IMR-90 (cell line): ENCODE results near the gene LAMA2. TPM values are rescaled to one million over a fixed set of nuclear protein-coding genes. Genes with fewer than 3 reads are reported as not detected.

Source experiments
- ATAC-seq: fragments of 200-7000 bp; cut with Tn5 transposase; 2 replicates; pipeline ENCODE4 v1.9.1; 2020; ENCODE audit warnings: low read depth, mild to moderate bottlenecking, moderate library complexity
- BruUV-seq: library from RNA; stranded (reverse); fragments of 400-500 nt; replicated peaks from 2 replicates; lab custom pipeline; 2021; lab: Mats Ljungman, UMichigan
- CTCF ChIA-PET: fragments of 300-600 bp; formaldehyde crosslinking; extraction: SDS; loops from one replicate; lab custom pipeline; 2021; ENCODE audit warnings: antibody characterized with exemption; lab: Yijun Ruan, JAX
- POLR2A ChIA-PET: fragments of 300-600 bp; sonication (Branson Sonifier 250); formaldehyde crosslinking; loops from one replicate; lab custom pipeline; 2022; ENCODE audit warnings: antibody characterized with exemption; ENCODE audit not compliant: unreplicated experiment; lab: Charles Lee
- DNase-seq: peaks from one replicate; pipeline ENCODE4 v3.0.0; 2013
- H2AFZ ChIP-seq: replicated peaks from 2 replicates; pipeline ENCODE3; 2013; ENCODE audit warnings: low read length, mild to moderate bottlenecking; ENCODE audit not compliant: poor library complexity
- H2AK5ac ChIP-seq: 2 replicates; pipeline ENCODE4 v1.6.1; 2013; ENCODE audit warnings: low read depth, low read length, inconsistent platforms
- H2AK9ac ChIP-seq: replicated peaks from 2 replicates; pipeline ENCODE3; 2013; ENCODE audit warnings: mild to moderate bottlenecking, low read depth, low read length, moderate library complexity; ENCODE audit not compliant: poor library complexity
- H2BK120ac ChIP-seq: 2 replicates; pipeline ENCODE4 v1.6.1; 2013; ENCODE audit warnings: low read depth, low read length, inconsistent platforms
- H2BK15ac ChIP-seq: 3 replicates; pipeline ENCODE4 v1.6.1; 2013; ENCODE audit warnings: low read depth, low read length, inconsistent platforms
- H2BK20ac ChIP-seq: 2 replicates; pipeline ENCODE4 v1.6.1; 2013; ENCODE audit warnings: low read depth, mild to moderate bottlenecking, inconsistent platforms, low read length, moderate library complexity
- H2BK5ac ChIP-seq: 2 replicates; pipeline ENCODE4 v1.6.1; 2013; ENCODE audit warnings: mild to moderate bottlenecking, low read depth, low read length, inconsistent platforms; ENCODE audit not compliant: poor library complexity, severe bottlenecking
- H3K14ac ChIP-seq: replicated peaks from 2 replicates; pipeline ENCODE4 v1.6.1; 2013; ENCODE audit warnings: low read depth, low read length, inconsistent platforms
- H3K18ac ChIP-seq: 2 replicates; pipeline ENCODE4 v1.6.1; 2013; ENCODE audit warnings: low read depth, low read length, control low read depth
- H3K23ac ChIP-seq: 2 replicates; pipeline ENCODE4 v1.6.1; 2013; ENCODE audit warnings: low read depth, low read length, inconsistent platforms
- H3K27ac ChIP-seq: 2 replicates; pipeline ENCODE4 v1.5.1; 2013; ENCODE audit warnings: mild to moderate bottlenecking, control low read depth, low read length; ENCODE audit not compliant: insufficient read depth
- H3K27me3 ChIP-seq: 2 replicates; pipeline ENCODE4 v1.6.1; 2013; ENCODE audit warnings: low read length; ENCODE audit not compliant: control insufficient read depth, insufficient read depth
- H3K36me3 ChIP-seq: 2 replicates; pipeline ENCODE4 v1.6.1; 2013; ENCODE audit warnings: low read length, mixed read lengths; ENCODE audit not compliant: control insufficient read depth, insufficient read depth
- H3K4ac ChIP-seq: 2 replicates; pipeline ENCODE4 v1.6.1; 2013; ENCODE audit warnings: low read depth, low read length, inconsistent platforms
- H3K4me1 ChIP-seq: 2 replicates; pipeline ENCODE4 v1.6.1; 2013; ENCODE audit warnings: low read length, mixed read lengths; ENCODE audit not compliant: control insufficient read depth, insufficient read depth
- H3K4me2 ChIP-seq: 2 replicates; pipeline ENCODE4 v1.6.1; 2013; ENCODE audit warnings: low read depth, mild to moderate bottlenecking, control low read depth, low read length, moderate library complexity
- H3K4me3 ChIP-seq: 2 replicates; pipeline ENCODE4 v1.5.1; 2013; ENCODE audit warnings: low read depth, mild to moderate bottlenecking, control low read depth, low read length, moderate library complexity; ENCODE audit not compliant: insufficient read depth
- H3K56ac ChIP-seq: 2 replicates; pipeline ENCODE4 v1.6.1; 2013; ENCODE audit warnings: low read length, inconsistent platforms; ENCODE audit not compliant: insufficient read depth; ENCODE audit errors: extremely low read depth
- H3K79me1 ChIP-seq, 2 experiments: 2 replicates each; pipeline ENCODE4 v1.6.1; 2013; ENCODE audit warnings: low read length in 2 of 2, inconsistent platforms in 1 of 2, low read depth in 1 of 2
- H3K9ac ChIP-seq: 2 replicates; pipeline ENCODE4 v1.6.1; 2013; ENCODE audit warnings: low read depth, low read length, control low read depth
- H3K9me1 ChIP-seq: 2 replicates; pipeline ENCODE4 v1.6.1; 2013; ENCODE audit warnings: low read length, inconsistent platforms; ENCODE audit not compliant: insufficient read depth
- H3K9me3 ChIP-seq: 2 replicates; pipeline ENCODE4 v1.6.1; 2013; ENCODE audit warnings: low read length; ENCODE audit not compliant: control insufficient read depth, insufficient read depth
- H4K20me1 ChIP-seq: 2 replicates; pipeline ENCODE4 v1.6.1; 2013; ENCODE audit warnings: low read length, inconsistent platforms; ENCODE audit not compliant: insufficient read depth
- H4K5ac ChIP-seq: 2 replicates; pipeline ENCODE4 v1.6.1; 2013; ENCODE audit warnings: mild to moderate bottlenecking, low read depth, low read length, control low read depth
- H4K8ac ChIP-seq, 2 experiments: 2 replicates each; pipeline ENCODE4 v1.6.1; 2013; ENCODE audit warnings: low read depth in 2 of 2, low read length in 2 of 2, control low read depth in 1 of 2, inconsistent platforms in 1 of 2
- H4K91ac ChIP-seq: 2 replicates; pipeline ENCODE4 v1.6.1; 2013; ENCODE audit warnings: low read depth, low read length, inconsistent platforms; ENCODE audit not compliant: insufficient read depth
- RAD21 ChIP-seq: IDR thresholded peaks from 2 replicates; pipeline ENCODE4 v1.6.1; 2012; ENCODE audit warnings: low read length, improper control_type of control experiment
- RCOR1 ChIP-seq: IDR thresholded peaks from 2 replicates; pipeline ENCODE4 v1.6.1; 2012; ENCODE audit warnings: mild to moderate bottlenecking, low read length, improper control_type of control experiment; ENCODE audit not compliant: insufficient replicate concordance
- SMC3 ChIP-seq: fragments of 150-350 bp; IDR thresholded peaks from 2 replicates; pipeline ENCODE4 v1.6.1; 2016; ENCODE audit warnings: low read depth, mild to moderate bottlenecking, antibody characterized with exemption, low read length, moderate library complexity
- WGBS, 2 experiments: methylation state at CpG; one replicate each; pipeline versions ENCODE4 v1.1.5 to v1.1.7; 2013; ENCODE audit warnings: missing lambda C conversion rate in 2 of 2; ENCODE audit not compliant: insufficient read length in 1 of 2; ENCODE audit errors: extremely low coverage in 2 of 2; 5-methylcytosine and 5-hydroxymethylcytosine counted together
- dilution Hi-C: fragments of 300-500 bp; cut with HindIII; formaldehyde crosslinking; loops from one replicate; pipeline ENCODE4 v1.14.3; 2018; ENCODE audit warnings: low sequenced_read_pairs; ENCODE audit not compliant: unreplicated experiment
- in situ Hi-C: fragments of 300-500 bp; cut with MboI; formaldehyde crosslinking; loops from 3 replicates; pipeline ENCODE4 v1.14.3; 2019; ENCODE audit warnings: low sequenced_read_pairs, inconsistent platforms, mixed read lengths
- intact Hi-C: fragments of 100-400 bp; cut with micrococcal nuclease; formaldehyde crosslinking; loops from 2 replicates; pipeline ENCODE4 v1.10.0; 2022
- polyA plus RNA-seq, 3 experiments: library from polyadenylated mRNA; depleted of rRNA; stranded (reverse); fragments of >200 nt; gene quantifications; 2 replicates each; pipeline ENCODE4 v1.2.3, GENCODE V29; 2012; ENCODE audit warnings: low replicate concordance in 1 of 3
- total RNA-seq: library from RNA; depleted of rRNA; stranded (reverse); fragments of >200 nt; gene quantifications from 2 replicates; pipeline ENCODE4 v1.2.3, GENCODE V29; 2012
- TF ChIP-seq, protein P1 (sequence below): conservative IDR thresholded peaks from 2 replicates; pipeline ENCODE4 v1.5.1; 2012; ENCODE audit warnings: mild to moderate bottlenecking, low read depth, low read length, improper control_type of control experiment

The LAMA2 gene
- total and polyA plus RNA-seq, 2 of the 4 experiments (the other 2 are of a cell fraction): 9.9 to 13.3 TPM

DNA sequence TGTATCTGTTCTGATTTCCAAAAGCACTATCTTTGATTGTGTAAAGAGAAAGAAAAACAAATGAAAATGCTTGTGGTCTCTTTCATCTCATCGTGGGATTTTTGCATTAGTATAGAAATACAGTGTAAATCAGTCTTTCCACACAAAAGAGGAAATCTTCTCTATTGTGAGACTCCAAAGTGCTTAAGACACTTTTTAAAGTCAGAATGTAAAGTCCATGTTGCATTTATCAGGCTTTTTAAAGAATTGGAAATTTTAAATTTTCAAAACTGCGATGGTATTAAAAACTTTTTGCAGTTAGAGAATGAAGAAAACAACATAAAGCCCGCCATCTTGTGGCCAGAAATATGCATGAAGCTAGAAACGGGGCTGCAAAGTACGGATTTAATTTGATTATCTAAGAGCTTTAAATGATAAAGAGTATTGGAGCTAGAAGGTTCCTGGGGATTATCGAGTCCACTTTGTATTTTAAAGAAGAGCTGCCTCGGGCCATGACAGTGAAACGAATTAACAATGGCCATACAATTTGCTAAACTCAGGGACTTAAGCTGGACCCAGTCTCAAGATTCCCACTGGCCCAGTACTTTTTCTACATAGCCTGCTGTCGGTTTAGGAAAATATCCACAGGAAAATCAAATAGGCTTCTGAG, 487.5 kb downstream of the LAMA2 start:
- Histone ChIP-seq H4K91ac (no peak overlapping the region), H4K5ac (no peak overlapping the region), H2BK20ac (no peak overlapping the region), H3K4me3 (no peak overlapping the region), H2BK15ac (no peak overlapping the region), H3K36me3 (no peaks in the 10 kb centered on the region), H2AK5ac (no peak overlapping the region), H4K8ac (no peak overlapping the region), H2BK5ac (no peak overlapping the region), H3K4ac (no peak overlapping the region), H3K27ac (no peak overlapping the region), H3K18ac (no peak overlapping the region), H3K79me1 (no peaks in the 10 kb centered on the region), H2AK9ac (no peak overlapping the region), H3K27me3 (peaks cover 4% of the 10 kb centered on the region; the same call in 1 of the 2 replicates), H2BK120ac (no peak overlapping the region), H3K9ac (no peak overlapping the region), H2AFZ (no peak overlapping the region), H3K23ac (no peak overlapping the region), H3K14ac (no peak overlapping the region), H3K4me2 (peak overlapping the region; percentile 97), H3K56ac (no peak overlapping the region), H4K20me1 (no peaks in the 10 kb centered on the region), H3K9me3 (no peaks in the 10 kb centered on the region), H3K4me1 (no peaks in the 10 kb centered on the region), H3K9me1 (no peaks in the 10 kb centered on the region)
- CTCF ChIA-PET: interaction anchor here (0.9 to 1.6 kb wide), 5 partner anchors 13 to 563 kb away, joined by 3 to 6 read pairs (median 4); no protein-coding TSS in a partner anchor
- TF ChIP-seq SMC3 (peak; percentile 82), RCOR1 (no peak), RAD21 (peak; percentile 78)
- TF ChIP-seq, protein P1, sequence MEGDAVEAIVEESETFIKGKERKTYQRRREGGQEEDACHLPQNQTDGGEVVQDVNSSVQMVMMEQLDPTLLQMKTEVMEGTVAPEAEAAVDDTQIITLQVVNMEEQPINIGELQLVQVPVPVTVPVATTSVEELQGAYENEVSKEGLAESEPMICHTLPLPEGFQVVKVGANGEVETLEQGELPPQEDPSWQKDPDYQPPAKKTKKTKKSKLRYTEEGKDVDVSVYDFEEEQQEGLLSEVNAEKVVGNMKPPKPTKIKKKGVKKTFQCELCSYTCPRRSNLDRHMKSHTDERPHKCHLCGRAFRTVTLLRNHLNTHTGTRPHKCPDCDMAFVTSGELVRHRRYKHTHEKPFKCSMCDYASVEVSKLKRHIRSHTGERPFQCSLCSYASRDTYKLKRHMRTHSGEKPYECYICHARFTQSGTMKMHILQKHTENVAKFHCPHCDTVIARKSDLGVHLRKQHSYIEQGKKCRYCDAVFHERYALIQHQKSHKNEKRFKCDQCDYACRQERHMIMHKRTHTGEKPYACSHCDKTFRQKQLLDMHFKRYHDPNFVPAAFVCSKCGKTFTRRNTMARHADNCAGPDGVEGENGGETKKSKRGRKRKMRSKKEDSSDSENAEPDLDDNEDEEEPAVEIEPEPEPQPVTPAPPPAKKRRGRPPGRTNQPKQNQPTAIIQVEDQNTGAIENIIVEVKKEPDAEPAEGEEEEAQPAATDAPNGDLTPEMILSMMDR: peak; percentile 73
- WGBS, 2 experiments: 0% methylated on average over 4 of the region's 9 CpGs; no CpG with 5 or more reads in 1 of the 2 experiments
- in situ Hi-C loops (no loop called here), intact Hi-C loops (loop anchor here (1.0 to 5.0 kb wide), 5 partner anchors 118 to 1633 kb away; partner anchors contain the start of gene PTPRK), dilution Hi-C loops (no loop called here)
- DNase-seq: peak; percentile 57
- peak; percentile 72 for ATAC-seq
- BruUV-seq: no TSS peak
- POLR2A ChIA-PET: no interaction called here
